Kasumi-1 (cell line): ENCODE measurements around the gene CCND3.
"Not testable (repeated sequence)": the region's sequence is repeated elsewhere in the genome, so short reads cannot be mapped to it uniquely, and the experiment has no call there.

Experiments used
- DNase-seq, 2 experiments: peaks; one replicate each; lab custom pipeline; 2025; lab: John Stamatoyannopoulos, UW

The CCND3 gene

DNA sequence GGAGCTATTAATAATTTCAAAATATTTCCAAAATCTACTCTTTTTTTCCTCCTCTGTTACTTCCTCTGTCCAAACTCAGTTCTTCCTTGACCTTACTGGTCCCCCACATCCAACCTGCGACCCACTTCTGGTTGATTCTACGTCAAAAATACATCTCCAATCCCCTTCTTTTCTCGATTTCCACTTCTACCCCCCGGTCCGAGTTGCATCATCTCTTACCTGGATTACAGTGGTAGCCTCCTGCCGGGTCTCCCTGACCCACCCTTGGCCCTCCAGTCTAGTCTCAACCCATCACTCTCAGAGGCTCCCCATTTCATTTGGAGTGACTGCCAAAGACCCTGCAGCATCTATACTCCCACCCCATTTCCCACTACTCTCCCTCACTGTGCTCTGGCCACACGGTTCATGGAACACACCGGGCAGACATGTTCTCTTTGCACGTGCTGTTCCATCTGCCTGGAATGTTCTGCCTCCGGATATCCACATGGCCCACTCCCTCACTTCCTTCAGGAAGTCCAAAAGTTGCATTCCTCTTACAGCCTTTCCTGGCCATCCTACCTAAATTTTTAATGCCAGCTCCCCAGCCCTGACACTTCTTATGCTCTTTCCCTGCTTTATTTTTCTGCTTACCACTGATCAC lies 6.1 kb upstream of the CCND3 start:
- DNase-seq, result no peak

DNA sequence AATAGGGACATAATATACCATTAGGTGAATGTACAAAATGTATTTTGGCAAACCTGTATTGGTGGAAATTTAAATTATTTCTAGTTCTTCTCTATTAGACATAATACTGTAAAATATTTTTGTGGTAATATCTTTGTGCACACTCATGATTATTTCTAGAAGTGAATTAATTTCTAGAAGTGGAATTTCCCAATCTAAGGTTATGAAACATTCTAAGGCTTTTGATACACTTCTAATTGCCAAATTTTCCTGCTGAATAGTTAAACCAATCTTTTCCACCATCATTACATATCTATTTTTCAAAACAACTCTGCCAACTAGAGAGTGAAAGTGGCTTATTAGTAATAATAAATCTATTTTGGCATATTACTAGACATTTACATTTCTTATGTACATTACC lies 1.8 kb upstream of the CCND3 start:
- no peak for DNase-seq

DNA sequence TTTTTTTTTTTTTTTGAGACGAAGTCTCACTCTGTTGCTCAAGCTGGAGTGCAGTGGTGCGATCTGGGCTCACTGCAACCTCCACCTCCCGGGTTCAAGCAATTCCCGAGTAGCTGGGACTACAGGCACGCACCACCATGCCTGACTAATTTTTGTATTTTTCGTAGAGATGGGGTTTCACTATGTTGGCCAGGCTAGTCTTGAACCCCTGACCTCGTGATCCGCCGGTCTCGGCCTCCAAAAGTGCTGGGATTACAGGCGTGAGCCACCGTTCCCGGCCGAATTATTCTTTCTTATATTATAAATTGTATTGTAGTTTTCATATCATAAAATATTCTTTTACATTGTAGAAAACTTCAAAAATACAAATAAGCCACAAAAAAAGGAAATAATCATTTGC lies 1.3 kb upstream of the CCND3 start:
- not testable (repeated sequence) for DNase-seq

DNA sequence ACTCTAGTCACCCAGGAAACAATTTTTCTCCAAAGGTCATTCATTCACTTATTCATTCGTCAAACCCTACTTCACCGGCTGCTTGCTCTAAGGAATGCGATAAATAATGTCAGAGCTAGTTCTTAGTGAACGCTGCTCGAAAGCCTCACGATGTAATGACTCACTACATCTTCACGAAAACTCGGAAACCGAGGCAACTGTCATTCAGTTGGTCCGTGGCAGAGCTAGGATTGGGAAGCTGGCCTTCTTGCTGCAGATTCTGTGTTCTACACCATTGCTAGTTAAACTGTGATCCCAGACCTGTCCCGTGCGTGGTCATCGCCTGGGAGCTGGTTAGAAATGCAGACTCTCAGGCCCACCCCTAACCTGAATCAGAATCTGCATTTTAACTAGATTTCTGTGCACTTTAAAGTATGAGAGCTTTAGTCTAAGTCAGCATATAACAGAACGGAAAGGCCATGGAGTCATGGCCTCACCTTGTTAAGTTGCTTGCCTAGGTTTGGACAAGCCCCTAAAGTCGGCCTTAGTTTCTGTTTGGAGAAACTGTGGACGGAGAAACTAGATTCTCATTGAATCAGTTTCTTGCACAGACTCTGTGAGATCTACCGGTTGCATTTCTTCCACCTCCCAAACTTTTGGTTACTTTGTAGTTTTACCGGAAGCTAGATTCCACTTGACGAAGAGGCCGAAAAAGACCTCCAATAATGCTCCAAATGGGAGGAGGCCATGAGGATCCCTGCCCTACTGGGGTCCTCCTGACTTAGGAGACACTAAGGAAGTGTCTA lies 651 bp upstream of the CCND3 start:
- DNase-seq, result peak; percentile 65 to 66

DNA sequence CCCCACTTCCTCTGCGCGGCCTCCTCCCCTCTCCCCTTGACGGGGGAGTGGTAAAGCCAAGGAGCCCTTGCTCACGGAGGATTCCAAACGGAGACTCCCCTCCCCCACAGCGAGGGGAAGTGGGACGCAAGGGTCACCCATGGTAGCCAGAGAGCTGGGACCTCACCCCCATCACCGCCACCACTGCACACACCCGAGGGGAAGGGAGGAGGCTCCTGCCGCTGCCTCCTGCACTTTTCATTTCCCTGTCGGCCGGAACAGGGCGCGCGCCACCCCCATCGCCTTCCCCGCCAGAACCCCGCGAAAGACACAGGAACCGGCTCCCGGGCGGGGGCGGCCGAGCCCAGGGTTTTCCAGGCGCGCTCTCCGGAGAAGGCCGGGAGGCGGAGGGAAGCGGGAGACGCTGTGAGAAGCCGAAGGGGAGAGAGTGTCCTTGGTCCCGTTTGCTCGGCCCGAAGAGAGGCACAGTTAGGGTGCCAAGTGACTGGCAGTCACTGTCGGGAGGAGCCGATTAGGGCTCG lies 789 bp downstream of the CCND3 start:
- DNase-seq, result peak; percentile 16 to 44

DNA sequence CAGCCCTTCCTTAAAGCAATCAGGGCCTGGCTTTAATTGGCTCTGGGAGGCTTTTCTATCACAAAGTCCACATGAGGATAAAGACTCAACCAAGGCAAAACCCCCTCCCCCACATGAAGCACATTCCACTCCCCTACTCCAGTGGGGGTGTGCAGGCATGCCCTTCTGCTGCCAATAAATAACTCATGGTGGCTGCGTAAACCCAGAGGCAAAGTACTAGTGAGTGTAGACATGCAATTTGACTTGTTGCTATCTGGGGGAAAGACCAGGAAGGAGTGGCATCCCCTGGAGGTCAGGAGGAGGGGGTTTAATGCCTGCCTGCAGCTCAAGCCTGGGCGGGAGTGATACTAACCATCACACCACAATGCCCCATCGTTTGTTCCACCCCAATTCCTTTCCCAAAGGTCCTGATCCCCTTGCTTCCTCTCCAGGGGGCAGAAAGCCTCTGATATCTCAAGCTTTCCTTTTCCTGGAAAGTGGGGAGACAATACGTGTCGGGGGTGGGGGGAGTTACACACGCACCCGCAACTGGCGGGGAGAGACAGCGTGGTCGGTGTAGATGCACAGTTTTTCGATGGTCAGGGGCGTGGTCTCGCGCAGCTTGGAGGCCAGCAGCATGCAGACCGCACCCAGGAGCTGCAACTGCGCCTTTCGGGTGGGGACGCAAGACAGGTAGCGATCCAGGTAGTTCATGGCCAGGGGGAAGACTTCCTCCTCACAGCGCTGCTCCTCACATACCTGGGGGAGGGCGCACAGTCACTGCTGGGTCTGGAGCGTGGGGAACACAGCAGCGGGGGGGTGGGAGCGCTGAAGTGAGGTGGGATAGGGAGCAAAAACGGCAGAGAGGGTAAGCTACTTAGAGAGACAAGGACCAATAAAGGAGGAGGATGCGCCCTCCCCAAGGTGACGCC lies 1.5 kb downstream of the CCND3 start:
- DNase-seq, result no peak

DNA sequence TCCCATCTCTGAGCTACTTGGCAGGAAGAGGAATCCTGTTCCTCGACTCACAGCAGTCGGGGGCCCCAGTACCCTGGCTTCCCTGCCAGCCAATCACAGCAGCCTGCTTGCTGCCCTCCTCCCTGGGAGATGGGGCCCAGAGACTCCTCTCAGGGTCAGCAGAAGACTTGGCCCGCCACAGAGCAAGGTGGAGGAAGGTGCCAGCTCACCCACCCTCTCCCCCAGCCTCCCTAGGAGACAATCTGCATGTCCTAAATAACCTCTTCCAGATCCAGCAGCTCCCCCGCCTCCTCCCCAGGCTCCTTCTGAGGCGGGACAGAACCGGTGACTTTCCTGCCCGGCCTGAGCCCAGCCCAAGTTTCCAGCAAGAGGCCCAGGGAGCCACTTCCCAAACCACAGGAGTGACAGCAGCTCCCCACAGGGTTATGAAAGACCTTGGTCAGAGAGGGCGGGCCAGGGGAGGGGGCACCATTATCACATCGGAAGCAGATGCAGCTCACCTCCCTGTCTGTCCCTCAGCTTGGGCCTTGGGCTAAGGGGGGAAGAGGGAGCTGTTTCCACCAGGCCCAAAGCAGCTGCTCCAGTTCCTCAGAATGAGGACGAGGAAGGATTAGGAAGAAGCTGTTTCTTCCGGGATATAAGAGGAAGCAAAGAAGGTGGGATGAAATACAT lies 2.3 kb downstream of the CCND3 start:
- peak; percentile 58 to 79 for DNase-seq

DNA sequence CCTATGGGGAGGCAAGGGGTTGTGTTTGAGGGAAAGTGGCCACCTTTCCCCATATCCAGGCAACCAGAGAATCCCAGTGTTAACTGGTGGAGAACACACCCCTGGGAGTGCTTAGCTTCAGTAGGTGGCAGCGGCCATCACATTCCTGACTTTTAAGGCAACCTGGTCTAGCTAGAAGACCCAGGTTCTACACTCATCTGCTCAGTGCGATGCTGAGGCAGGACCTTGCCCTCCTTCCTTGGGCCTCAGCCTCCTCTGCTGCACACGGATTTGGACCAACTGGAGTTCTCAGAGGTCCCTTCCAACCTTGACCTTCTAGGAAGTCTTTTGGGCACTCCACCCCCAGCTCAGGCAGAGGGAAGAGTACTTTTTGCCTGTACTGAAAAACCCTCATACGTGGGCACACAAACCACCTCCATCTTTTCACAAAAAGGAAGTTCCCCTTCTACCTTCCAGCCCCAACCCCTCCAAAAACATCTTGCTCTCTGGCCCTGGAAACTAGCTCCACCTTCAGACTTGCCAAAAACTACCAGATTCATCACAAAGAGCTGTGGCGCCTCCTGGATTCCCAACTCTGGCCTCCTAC lies 2.9 kb downstream of the CCND3 start:
- DNase-seq, result no peak

DNA sequence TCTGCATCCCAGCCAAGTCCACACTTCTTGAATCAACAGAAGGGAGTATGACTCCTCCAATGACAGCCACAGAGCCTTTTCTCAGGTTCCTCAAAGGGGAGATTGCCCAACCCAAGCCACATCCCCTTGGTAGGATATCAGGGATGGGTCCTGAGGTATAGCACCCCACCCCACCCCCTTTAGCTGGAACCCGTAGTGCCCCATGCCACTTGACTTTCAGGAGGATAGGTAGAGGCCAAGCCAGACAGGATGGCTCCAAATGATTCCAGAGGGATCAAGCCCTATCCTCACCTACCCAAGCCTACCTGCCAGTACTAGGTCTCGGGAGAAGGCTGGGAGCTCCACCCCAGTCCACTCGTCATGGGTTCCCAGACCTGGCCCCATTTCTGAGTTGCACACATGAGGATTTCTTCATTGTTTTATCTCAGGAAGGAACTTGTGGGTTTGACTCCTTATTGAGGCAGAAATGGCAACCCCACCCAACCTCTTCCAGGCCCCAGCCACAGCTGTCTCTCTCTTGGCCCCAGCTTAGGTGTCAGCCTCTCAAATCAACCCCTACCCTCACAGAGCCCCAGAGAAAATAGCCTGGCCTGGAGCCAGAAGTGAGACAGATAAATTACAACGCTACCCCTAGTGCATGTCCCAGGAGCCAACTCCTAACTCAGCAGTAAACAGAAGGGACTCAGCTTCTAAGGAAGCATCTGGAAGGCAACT lies 3.6 kb downstream of the CCND3 start:
- DNase-seq, result peak; percentile 54 to 61

DNA sequence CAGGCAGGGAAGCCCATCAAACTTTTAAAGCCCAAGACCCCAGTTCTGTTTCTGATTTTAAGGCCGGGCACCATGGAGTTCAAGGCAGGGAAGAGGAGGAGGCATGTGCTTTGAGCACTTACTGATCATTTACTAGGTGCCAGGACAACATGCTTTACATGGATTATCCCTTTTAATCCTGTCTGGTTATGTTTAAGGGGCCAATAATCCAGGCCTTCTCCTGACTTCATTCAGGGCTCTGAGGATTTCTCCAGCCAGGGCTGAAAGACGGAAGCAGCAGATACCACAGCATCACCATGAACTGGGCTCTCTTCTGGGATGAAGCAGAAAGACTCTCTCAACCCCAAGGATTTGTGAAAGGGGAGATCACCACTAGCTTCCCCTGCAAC lies 4.1 kb downstream of the CCND3 start:
- DNase-seq, result no peak

DNA sequence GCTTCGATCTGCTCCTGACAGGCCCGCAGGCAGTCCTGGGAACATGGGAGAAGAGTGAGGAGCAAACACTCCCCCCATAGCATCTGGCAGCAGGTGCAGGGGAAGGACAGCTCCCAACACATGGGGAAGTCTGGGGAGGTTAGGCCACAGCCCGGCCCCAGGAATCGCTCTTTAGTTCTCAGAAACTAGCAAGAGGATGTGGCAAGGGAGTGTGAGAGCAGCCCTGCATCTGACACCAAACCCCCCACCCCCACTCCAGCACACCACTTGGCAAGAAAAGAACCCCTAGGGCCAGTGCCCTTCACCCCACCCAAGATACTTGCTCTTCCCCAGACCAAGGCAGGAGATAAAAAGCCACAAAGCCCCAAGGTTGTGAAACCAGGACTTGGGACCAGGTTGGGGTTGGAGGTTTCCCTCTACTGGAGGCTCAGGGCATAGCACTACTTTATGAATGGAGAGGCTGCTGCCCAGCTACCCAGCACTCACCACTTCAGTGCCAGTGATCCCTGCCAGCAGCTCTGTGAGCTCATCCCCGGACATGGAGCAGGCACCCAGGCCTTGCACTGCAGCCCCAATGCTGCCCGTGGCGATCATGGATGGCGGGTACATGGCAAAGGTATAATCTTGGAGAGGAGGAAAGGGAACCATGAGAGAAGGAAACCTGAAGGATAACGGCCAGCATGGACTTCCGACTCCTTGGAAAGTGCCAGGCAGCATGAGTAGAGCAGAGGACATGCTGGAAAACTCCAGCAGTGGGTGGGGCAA lies 5.4 kb downstream of the CCND3 start:
- peak; percentile 98 for DNase-seq

DNA sequence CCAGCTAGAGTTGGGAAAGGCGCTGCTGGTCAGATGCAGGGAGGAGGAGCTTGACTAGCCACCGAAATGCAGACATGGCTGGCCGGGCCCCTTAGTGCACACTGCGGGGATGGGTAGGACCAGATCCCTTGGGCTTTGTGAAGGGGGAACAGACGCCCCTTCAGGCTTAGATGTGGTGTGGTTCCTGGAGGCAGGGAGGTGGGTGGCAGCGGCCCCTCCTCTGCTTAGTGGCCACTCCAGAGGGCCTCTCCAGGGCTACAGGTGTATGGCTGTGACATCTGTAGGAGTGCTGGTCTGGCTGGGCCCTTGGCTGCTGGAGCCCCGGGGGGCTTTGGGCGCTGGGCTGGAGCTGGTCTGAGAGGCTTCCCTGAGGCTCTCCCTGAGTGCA lies 5.9 kb downstream of the CCND3 start:
- DNase-seq, result no peak

DNA sequence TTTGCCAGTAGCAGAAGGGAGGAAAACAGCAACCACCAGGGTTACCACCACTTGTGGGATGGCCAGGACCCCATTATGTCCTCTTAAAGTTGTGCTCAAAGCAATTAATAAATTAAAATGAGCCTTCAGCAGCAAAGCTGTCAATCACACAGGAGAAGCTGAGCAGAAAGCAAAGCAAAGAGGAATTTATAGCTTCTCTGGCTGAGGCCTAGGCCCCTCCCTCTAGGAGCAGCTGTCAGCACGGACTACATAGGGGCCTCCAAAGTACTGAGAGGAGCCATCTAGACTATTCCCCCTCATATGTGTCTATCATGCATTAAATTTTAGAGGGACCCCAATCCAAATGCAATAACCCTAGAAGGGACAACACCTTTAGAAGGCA lies 6.4 kb downstream of the CCND3 start:
- DNase-seq, result no peak

DNA sequence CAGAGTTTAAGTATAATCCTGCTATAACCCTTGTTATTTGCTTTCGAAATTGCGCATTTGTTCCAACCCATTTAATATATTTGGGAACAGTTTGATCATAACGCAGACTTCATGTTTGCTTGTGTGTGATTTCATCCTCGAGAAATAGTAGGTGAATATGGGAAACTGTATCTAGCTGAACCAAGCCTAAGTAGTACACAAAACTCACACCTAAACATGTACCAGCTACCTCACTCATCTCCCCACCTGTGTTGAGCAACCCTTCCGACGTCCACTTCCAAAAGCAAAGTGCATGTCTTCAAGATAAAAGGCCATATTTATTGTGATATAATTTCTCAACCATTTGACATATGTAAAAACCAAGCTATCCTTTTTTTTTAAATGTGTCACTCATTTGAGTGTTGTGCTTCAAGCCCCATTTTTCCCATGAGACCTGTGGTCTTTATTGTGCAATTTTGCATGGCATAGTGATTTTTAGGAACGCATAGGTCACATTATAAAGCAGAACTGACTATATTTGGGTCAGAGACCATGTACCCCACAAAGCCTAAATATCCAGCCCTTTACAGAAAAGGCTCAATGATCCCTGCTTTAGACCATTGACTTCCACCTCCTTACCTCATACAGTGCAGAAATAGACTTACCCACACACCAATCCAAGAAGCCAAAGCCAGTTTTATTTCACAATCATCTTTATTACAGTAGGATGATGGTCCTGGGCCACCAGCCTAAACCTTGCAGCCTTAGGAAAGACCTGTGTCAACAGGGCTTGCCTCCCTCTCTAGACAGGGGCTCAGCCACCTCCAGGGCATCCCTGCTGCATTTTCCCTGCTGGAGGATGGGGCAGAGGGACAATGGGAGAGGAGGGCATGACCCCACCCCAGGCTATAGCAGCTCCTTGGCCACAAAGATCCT lies 7.1 kb downstream of the CCND3 start:
- no peak for DNase-seq

DNA sequence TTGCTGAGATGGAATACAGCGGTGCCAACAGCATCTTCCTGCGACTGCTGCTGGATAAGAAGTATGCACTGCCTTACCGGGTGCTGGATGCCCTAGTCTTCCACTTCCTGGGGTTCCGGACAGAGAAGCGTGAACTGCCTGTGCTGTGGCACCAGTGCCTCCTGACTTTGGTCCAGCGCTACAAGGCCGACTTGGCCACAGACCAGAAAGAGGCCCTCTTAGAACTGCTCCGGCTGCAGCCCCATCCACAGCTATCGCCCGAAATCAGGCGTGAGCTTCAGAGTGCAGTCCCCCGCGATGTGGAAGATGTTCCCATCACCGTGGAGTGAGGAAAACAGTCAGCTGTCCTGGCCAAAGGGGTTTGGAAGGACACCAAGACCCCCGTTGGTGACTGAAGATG lies 9.2 kb downstream of the CCND3 start:
- no peak for DNase-seq

DNA sequence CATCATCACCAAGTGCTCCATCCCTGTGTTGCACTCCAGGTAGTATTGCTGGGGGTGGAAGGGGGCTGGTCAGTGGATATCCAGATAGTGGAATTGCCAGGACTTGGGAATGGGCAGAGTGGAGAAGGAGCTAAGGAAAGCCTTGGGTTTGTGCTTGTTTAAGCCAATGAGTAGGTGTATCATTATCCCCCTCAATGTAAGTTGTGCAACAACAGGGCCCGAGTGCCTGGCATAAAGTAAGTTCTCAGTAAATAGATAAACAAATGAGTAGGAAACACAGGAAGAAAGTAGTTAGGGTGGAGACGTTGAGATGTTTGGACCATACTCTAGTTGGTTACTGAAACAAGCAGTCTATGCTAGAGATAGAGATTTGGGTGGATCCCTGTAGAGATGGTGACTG lies 9.8 kb downstream of the CCND3 start:
- no peak for DNase-seq

DNA sequence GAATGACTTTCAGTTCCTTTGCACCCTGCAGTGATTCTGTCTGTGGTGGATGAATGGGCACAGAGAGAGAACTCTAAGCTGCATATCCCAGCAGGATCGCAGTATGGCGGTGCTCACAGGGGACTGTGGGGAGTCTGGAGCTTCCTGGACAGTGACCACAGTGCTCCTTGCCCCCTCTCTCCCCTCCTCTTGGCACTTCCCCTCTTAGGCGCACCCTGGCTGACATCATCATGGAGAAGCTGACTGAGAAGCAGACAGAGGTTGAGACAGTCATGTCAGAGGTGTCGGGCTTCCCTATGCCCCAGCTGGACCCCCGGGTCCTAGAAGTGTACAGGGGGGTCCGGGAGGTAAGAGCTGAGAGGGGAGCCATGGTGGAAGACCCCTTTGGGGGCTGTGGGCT lies 11.7 kb downstream of the CCND3 start:
- no peak for DNase-seq

DNA sequence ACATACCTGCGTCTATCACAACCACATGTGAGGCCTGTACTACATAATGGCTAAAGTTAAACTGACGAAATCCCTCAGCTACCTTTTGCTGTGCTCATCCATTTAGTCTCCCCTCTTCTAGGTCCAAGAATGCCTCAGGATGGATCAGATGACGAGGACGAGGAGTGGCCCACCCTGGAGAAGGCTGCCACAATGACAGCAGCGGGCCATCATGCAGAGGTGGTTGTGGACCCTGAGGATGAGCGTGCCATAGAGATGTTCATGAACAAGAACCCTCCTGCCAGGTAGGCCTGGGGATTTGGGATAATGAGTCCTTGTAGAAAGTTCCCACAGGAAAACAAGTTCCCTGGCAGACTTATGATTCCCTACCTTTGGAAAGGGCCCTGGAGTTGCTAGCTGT lies 14.4 kb downstream of the CCND3 start:
- no peak for DNase-seq

DNA sequence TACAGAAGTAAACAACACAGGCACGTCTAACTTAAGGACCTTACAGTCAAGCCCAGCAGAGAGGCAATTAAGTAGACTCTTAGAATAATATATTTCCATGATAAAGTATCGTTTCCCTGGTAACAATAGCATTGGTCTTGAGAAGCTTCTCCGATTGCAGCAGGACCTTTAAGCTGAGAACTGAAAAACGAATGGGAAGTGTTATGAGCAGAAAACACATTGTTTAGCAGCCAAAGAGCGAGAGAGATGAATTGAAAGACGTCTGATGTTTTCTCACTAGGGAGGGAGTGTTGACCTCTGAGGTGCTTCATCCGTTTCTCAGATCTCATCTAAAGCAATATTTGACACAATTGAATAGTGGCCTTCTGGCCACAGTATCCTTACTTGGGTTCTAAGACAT lies 19.5 kb downstream of the CCND3 start:
- no peak for DNase-seq
